ENCODE data around the gene UBE2E2.

Gene UBE2E2

GRCh38 chr3:23270423-23270822 is 67.3 kb downstream of the UBE2E2 start:
- H3K4me3 ChIP-seq (ENCODE audit: low read length): no peak overlapping the region
- no peak for DNase-seq (ENCODE audit: low read depth)
- no peak for TF ChIP-seq CTCF (conservative IDR thresholded peaks at IDR 0.05; ENCODE audit: low read depth, low read length)

GRCh38 chr3:23271876-23272741 is 69.0 kb downstream of the UBE2E2 start:
- no peak for TF ChIP-seq CTCF (conservative IDR thresholded peaks at IDR 0.05; ENCODE audit: low read depth, low read length)
- no peak for DNase-seq (ENCODE audit: low read depth)
- H3K4me3 ChIP-seq (ENCODE audit: low read length): no peak overlapping the region

- no peak overlapping the region for H3K4me3 ChIP-seq (ENCODE audit: low read length)
- no peak for DNase-seq (ENCODE audit: low read depth)
- no peak for TF ChIP-seq CTCF (conservative IDR thresholded peaks at IDR 0.05; ENCODE audit: low read depth, low read length)
These were observed 69.7 kb downstream of the UBE2E2 start for GRCh38 chr3:23272820-23273219.

- no peak for TF ChIP-seq CTCF (conservative IDR thresholded peaks at IDR 0.05; ENCODE audit: low read depth, low read length)
- H3K4me3 ChIP-seq (ENCODE audit: low read length): no peak overlapping the region
- DNase-seq (ENCODE audit: low read depth): no peak
These were observed 71.9 kb downstream of the UBE2E2 start for GRCh38 chr3:23275061-23275460.

- DNase-seq (ENCODE audit: low read depth): no peak
- H3K4me3 ChIP-seq (ENCODE audit: low read length): no peak overlapping the region
- TF ChIP-seq CTCF (conservative IDR thresholded peaks at IDR 0.05; ENCODE audit: low read depth, low read length): no peak
These were observed 72.7 kb downstream of the UBE2E2 start for GRCh38 chr3:23275814-23276213.

- no peak overlapping the region for H3K4me3 ChIP-seq (ENCODE audit: low read length)
- DNase-seq (ENCODE audit: low read depth): no peak
- no peak for TF ChIP-seq CTCF (conservative IDR thresholded peaks at IDR 0.05; ENCODE audit: low read depth, low read length)
These were observed 74.0 kb downstream of the UBE2E2 start for GRCh38 chr3:23276913-23277658.

Data from retinal pigment epithelial cell (primary cell).